HG03432 (cell line): Measurements from ENCODE around the gene TROAP.
"Not testable (repeated sequence)": the region's sequence is repeated elsewhere in the genome, so short reads cannot be mapped to it uniquely, and the experiment has no call there.

Source experiments
- ATAC-seq: cut with Tn5 transposase; IDR thresholded peaks from one replicate; pipeline ENCODE4 v1.9.1; 2021; ENCODE audit warnings: mild to moderate bottlenecking, moderate library complexity; ENCODE audit not compliant: unreplicated experiment

Gene TROAP

DNA sequence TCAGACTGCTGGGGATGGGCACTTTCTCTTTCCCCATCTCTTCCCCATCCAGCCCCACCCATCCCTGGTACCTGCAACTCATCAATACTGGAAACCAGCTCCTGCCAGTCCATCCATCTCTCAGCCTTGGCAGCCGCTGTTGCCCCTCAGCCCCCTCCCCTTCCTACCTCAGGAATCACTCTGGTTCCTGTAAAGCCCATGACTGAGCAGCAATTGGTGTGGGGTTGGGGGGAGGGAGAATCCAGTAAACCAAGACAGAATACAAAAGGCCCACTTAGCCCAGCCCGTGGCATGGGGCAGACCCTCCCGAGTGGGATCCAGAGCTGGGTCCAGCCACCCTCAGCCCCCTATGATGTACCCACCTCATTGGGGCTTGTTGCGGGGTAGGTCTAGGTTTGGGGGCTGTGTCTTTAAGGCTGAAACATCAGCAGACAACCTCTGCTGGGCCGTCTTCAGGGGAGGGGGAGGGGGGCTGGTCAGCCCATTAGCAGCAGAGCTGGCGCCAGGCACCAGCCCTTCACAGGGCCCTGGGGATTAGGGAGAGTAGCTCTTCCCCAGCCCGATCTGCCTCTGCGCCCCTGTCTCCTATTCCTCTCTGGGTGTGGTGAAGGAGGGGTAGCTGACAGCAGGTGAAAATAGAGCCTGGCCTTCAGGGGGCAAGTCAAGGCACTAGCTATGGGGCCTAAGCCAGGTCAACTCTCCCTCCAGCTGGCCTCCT lies 28.8 kb upstream of the TROAP start:
- no peak for ATAC-seq

- ATAC-seq: no peak
These were observed 28.3 kb upstream of the TROAP start for GRCh38 chr12:49294804-49295081.

DNA sequence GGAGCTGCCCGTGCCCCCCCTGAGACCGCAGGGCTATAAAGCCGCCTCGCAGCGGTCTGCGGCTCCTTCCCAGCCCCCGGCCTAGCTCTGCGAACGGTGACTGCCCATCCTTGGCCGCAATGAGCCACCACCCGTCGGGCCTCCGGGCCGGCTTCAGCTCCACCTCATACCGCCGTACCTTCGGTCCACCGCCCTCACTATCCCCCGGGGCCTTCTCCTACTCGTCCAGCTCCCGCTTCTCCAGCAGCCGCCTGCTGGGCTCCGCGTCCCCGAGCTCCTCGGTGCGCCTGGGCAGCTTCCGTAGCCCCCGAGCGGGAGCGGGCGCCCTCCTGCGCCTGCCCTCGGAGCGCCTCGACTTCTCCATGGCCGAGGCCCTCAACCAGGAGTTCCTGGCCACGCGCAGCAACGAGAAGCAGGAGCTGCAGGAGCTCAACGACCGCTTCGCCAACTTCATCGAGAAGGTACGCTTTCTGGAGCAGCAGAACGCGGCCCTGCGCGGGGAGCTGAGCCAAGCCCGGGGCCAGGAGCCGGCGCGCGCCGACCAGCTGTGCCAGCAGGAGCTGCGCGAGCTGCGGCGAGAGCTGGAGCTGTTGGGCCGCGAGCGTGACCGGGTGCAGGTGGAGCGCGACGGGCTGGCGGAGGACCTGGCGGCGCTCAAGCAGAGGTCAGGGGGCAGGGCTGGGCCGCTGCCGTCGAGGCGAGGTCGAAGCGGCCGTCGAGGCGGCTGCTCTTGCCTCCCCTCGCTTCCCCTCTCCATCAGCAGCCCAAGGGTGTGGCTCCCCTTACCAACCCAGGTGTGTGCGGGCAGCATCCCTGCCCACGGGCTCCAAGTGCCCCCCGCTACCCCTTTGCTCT lies 27.7 kb upstream of the TROAP start, which contains the start of gene PRPH:
TSS of gene PRPH (plus strand) at position 66 of the 855 bp plus-strand sequence. CDS start at position 120, 54 bp downstream.
- ATAC-seq: no peak

GRCh38 chr12:49296034-49296835 lies 26.8 kb upstream of the TROAP start:
- ATAC-seq: peak; percentile 55

DNA sequence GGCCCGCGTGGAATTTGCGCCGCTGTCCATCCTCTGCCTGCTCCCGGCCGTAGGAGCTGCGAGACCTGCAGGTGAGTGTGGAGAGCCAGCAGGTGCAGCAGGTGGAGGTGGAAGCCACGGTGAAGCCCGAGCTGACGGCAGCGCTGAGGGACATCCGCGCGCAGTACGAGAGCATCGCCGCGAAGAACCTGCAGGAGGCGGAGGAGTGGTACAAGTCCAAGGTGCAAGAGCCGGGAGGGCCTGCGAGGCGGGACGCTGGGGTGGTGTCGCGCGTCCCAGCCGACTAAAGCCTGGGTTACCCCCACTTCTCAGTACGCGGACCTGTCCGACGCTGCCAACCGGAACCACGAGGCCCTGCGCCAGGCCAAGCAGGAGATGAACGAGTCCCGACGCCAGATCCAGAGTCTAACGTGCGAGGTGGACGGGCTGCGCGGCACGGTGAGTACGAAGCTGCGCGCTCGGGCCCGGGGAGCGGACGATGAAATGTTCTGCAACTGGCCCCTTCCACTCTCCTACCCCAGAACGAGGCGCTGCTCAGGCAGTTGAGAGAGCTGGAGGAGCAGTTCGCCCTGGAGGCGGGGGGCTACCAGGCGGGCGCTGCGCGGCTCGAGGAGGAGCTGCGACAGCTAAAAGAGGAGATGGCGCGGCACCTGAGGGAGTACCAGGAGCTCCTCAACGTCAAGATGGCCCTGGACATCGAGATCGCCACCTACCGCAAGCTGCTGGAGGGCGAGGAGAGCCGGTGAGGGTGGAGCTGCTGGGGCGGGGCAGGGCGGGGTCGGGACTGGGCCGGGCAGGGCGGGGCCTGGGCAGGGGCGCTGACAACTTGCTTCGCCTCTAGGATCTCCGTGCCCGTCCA lies 26.0 kb upstream of the TROAP start:
- ATAC-seq: no peak

DNA sequence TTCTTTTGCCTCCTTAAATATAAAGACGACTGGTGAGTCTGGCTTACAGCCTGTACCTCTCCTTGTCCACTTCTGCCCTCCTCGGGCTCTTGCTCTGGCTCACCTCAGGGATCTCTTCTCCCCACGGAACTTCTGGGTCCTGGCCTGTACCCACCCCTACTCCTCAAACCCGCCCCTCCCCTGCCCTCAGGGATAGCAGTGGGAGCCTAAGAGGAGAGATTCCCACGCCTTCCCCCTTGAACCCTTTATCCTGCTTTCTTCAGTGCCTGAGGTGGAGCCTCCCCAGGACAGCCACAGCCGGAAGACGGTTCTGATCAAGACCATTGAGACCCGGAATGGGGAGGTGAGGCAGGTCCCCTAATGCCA lies 25.4 kb upstream of the TROAP start:
- ATAC-seq: no peak

DNA sequence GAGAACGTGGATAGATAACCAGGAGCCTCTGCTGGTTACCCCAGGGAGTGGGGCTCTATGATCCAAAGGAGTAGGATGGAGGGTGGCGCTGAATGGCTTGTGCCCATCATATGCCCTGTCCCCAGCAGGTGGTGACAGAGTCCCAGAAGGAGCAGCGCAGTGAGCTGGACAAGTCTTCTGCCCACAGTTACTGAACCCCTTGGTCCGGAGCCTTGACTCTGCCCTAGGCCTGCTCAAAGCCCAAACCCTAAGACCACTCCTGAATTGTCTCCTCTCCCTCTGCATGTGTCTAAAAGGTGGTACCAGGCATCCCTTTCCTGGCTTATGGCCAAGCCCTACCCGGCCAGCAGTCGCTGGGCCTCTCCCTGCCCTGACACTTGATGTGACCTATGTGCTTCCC lies 24.9 kb upstream of the TROAP start:
- ATAC-seq: no peak

DNA sequence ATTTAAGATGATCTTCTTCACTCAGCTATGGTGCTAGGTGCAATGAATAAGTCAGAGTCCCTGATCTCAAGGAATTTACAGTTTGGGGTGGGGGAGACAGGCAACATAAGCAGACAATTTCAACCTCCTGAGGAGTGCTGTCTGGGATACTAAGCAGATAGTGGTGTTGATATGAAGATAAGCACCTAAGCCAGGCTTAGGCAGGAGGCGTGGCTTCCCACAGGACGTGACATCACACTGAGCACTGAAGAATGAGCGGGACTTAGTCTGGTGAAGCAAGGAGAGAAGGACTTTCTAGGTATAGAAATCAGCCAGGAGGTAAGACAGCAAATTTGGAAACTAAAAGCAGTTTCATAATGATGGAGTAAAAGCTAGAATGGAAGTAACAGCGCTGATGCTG lies 21.3 kb upstream of the TROAP start:
- ATAC-seq: no peak

GRCh38 chr12:49304161-49304560 lies 18.9 kb upstream of the TROAP start:
- ATAC-seq: no peak

GRCh38 chr12:49305762-49306510 lies 17.1 kb upstream of the TROAP start:
- no peak for ATAC-seq

DNA sequence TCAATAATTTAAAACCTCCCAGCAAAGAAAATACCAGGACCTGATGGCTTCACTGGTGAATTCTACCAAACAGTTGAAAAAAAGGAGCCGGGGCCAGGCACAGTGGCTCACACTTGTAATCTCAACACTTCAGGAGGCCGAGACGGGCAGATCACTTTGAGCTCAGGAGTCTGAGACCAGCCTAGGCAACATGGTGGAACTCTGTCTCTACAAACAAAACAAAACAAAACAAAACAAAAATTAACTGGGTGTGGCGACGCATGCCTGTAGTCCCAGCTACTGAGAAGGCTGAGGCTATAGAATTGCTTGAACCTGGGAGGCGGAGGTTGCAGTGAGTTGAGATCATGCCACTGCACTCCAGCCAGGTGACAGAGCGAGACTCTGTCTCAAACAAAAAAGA lies 13.7 kb upstream of the TROAP start:
- no peak for ATAC-seq

DNA sequence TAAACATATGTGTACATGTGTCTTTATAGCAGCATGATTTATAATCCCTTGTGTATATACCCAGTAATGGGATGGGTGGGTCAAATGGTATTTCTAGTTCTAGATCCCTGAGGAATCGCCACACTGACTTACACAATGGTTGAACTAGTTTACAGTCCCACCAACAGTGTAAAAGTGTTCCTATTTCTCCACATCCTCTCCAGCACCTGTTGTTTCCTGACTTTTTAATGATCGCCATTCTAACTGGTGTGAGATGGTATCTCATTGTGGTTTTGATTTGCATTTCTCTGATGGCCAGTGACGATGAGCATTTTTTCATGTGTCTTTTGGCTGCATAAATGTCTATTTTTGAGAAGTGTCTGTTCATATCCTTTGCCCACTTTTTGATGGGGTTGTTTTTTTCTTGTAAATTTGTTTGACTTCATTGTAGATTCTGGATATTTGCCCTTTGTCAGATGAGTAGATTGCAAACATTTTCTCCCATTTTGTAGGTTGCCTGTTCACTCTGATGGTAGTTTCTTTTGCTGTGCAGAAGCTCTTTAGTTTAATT lies 12.5 kb upstream of the TROAP start:
- ATAC-seq: not testable (repeated sequence)

DNA sequence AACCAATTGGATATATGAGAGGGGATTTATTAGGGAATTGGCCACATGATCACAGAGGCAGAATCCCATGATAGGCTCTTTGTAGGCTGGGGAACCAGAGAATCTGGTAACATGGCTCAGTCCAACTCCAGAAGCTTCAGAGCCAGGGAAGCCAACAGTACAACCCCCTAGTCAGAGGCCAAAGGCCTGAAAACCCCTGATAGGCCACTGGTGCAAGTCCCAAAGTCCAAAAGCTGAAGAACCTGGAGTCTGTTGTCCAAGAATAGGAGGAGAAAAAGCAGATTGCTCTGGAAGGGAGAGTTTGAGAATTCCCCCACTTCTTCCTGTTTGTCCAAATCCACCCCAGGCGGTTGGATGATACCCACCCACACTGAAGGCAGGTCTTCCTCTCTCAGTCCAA lies 8.2 kb upstream of the TROAP start:
- ATAC-seq: no peak

GRCh38 chr12:49317118-49317517 lies 5.9 kb upstream of the TROAP start:
- not testable (repeated sequence) for ATAC-seq

DNA sequence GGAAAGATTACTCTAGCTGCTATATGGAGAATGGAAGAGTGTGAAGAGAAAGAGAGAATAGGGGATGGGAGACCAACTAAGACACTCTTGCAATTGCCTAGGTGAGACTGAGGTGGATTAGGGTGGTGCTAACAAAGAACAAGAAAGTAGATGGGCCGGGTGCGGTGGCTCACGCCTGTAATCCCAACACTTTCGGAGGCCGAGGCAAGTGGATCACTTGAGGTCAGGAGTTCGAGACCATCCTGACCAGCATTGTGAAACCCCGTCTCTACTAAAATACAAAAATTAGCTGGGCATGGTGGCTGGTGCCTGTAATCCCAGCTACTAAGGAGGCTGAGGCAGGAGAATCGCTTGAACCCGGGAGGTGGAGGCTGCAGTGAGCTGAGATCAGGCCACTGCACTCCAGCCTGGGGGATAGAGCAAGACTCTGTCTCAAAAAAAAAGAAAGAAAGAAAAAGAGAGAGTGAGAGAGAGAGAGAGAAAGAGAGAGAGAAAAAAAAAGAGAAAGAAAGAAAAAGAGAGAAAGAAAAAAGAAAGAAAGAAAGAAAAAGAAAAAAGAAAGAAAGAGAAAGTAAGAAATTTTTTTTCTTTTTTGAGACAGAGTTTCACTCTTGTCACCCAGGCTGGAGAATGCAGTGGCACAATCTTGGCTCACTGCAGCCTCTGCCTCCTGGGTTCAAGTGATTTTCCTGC lies 2.5 kb upstream of the TROAP start:
- ATAC-seq: not testable (repeated sequence)

DNA sequence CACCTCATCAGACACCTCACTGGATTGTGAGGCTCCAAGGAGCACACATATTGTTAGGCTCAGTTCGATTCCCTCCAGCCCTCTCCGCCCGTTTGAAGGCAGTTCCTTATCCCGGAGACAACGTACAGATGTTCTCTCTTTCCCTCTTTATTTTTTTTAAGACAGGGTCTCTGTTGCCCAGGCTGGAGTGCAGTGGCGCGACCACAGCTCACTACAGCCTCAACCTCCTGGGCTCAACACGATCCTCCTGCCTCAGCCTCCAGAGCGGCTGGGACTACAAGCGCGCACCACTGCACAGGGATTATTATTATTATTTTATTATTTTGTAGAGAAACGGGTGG lies 718 bp upstream of the TROAP start:
- ATAC-seq: no peak

DNA sequence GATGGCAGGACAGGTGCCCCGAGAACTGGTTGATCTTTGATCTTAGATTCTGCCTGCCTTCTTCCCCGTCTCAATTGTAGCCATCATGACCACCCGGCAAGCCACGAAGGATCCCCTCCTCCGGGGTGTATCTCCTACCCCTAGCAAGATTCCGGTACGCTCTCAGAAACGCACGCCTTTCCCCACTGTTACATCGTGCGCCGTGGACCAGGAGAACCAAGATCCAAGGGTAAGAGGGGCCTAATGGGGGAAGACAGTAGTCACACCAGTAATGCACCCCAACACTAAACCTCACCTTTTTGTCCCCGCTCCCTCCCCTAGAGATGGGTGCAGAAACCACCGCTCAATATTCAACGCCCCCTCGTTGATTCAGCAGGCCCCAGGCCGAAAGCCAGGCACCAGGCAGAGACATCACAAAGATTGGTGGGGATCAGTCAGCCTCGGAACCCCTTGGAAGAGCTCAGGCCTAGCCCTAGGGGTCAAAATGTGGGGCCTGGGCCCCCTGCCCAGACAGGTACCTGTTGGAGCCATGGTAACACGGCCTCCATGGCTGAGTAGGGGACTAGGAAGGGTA lies 556 bp downstream of the TROAP start:
- ATAC-seq: no peak

GRCh38 chr12:49325606-49326005 lies 2.6 kb downstream of the TROAP start:
- no peak for ATAC-seq

DNA sequence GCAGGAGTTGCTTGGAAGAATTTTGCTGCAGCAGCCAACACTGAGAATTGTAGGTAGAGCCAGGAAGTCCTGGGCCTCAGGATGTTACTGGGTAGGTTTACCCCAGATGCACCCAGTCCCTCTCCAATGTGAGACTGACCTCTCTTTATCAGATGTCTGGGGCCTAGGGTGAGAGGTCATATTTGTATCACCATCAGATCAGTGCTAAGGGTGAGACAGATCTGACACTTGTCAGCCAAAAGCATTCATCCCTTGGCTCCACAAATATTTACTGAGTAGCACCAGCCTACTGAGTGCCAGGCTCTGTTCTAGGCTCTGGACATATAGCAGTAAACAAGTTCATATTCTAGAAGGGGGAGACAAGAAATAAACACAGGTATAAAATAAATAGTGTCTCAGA lies 4.3 kb downstream of the TROAP start:
- ATAC-seq: no peak
